H9 (cell line): ENCODE results near the gene NFKB2. TPM values are rescaled to one million over a fixed set of nuclear protein-coding genes. Genes with fewer than 3 reads are reported as not detected.
A peak's percentile ranks its signal among the peaks of the same experiment; 100 is the strongest.

Experiments used
- DNase-seq: peaks from one replicate; pipeline ENCODE4 v3.0.0-alpha.2; 2017
- H2AFZ ChIP-seq: one replicate; pipeline ENCODE4 v1.6.1; 2013; ENCODE audit warnings: mild to moderate bottlenecking, low read length, control low read depth, moderate library complexity
- H2AK5ac ChIP-seq: 2 replicates; pipeline ENCODE4 v1.6.1; 2013; ENCODE audit warnings: low read length, control low read depth, mixed read lengths; ENCODE audit not compliant: insufficient read length
- H2BK120ac ChIP-seq: one replicate; pipeline ENCODE4 v1.6.1; 2013; ENCODE audit warnings: low read depth, mild to moderate bottlenecking, low read length, control low read depth, inconsistent platforms; ENCODE audit not compliant: poor library complexity, severe bottlenecking
- H2BK12ac ChIP-seq: 2 replicates; pipeline ENCODE4 v1.6.1; 2013; ENCODE audit warnings: low read length, control low read depth, mixed read lengths, low read depth; ENCODE audit not compliant: insufficient read length
- H2BK15ac ChIP-seq: 2 replicates; pipeline ENCODE4 v1.6.1; 2013; ENCODE audit warnings: low read depth, low read length, control low read depth
- H2BK20ac ChIP-seq: one replicate; pipeline ENCODE4 v1.6.1; 2013; ENCODE audit warnings: low read depth, mild to moderate bottlenecking, low read length, control low read depth, inconsistent platforms; ENCODE audit not compliant: poor library complexity, severe bottlenecking
- H2BK5ac ChIP-seq: 2 replicates; pipeline ENCODE4 v1.6.1; 2013; ENCODE audit warnings: low read length, control low read depth, mixed read lengths; ENCODE audit not compliant: insufficient read length
- H3K14ac ChIP-seq: 2 replicates; pipeline ENCODE4 v1.6.1; 2013; ENCODE audit warnings: low read length, control low read depth; ENCODE audit not compliant: insufficient read depth
- H3K18ac ChIP-seq: 2 replicates; pipeline ENCODE4 v1.6.1; 2013; ENCODE audit warnings: low read depth, mild to moderate bottlenecking, mixed read lengths, low read length, control low read depth; ENCODE audit not compliant: insufficient read length
- H3K23ac ChIP-seq: 2 replicates; pipeline ENCODE4 v1.6.1; 2013; ENCODE audit warnings: low read length, control low read depth, mixed read lengths, low read depth; ENCODE audit not compliant: insufficient read length
- H3K23me2 ChIP-seq: 2 replicates; pipeline ENCODE4 v1.6.1; 2013; ENCODE audit warnings: low read depth, mild to moderate bottlenecking, mixed read lengths, low read length, control low read depth; ENCODE audit not compliant: insufficient read length, poor library complexity, severe bottlenecking
- H3K27ac ChIP-seq: 2 replicates; pipeline ENCODE4 v1.5.1; 2013; ENCODE audit warnings: low read length, control low read depth, mixed read lengths, low read depth; ENCODE audit not compliant: insufficient read length
- H3K27me3 ChIP-seq: 2 replicates; pipeline ENCODE4 v1.6.1; 2013; ENCODE audit warnings: low read length, control low read depth, inconsistent platforms; ENCODE audit not compliant: insufficient read depth
- H3K4ac ChIP-seq: 2 replicates; pipeline ENCODE4 v1.6.1; 2013; ENCODE audit warnings: low read depth, mild to moderate bottlenecking, control low read depth, inconsistent platforms, low read length, moderate library complexity
- H3K4me1 ChIP-seq: 2 replicates; pipeline ENCODE4 v1.6.1; 2013; ENCODE audit warnings: low read length, control low read depth, inconsistent platforms; ENCODE audit not compliant: insufficient read depth
- H3K4me2 ChIP-seq: 2 replicates; pipeline ENCODE4 v1.6.1; 2013; ENCODE audit warnings: low read length, control low read depth, mixed read lengths; ENCODE audit not compliant: insufficient read length, insufficient read depth
- H3K56ac ChIP-seq: 2 replicates; pipeline ENCODE4 v1.6.1; 2013; ENCODE audit warnings: low read depth, mild to moderate bottlenecking, mixed read lengths, low read length, control low read depth; ENCODE audit not compliant: insufficient read length
- H3K79me1 ChIP-seq: 2 replicates; pipeline ENCODE4 v1.6.1; 2013; ENCODE audit warnings: low read depth, mild to moderate bottlenecking, moderate library complexity, low read length, control low read depth, inconsistent platforms; ENCODE audit not compliant: insufficient read depth, poor library complexity, severe bottlenecking
- H3K79me2 ChIP-seq: 2 replicates; pipeline ENCODE4 v1.6.1; 2013; ENCODE audit warnings: low read length, control low read depth, inconsistent platforms; ENCODE audit not compliant: insufficient read depth
- H3K9ac ChIP-seq: 2 replicates; pipeline ENCODE4 v1.6.1; 2013; ENCODE audit warnings: low read length, control low read depth, mixed read lengths; ENCODE audit not compliant: insufficient read length; ENCODE audit errors: extremely low read depth
- H3K9me3 ChIP-seq: one replicate; pipeline ENCODE4 v1.6.1; 2013; ENCODE audit warnings: low read depth, low read length, inconsistent platforms; ENCODE audit not compliant: control insufficient read depth
- H3T11ph ChIP-seq: one replicate; pipeline ENCODE4 v1.6.1; 2013; ENCODE audit warnings: mild to moderate bottlenecking, low read length, control low read depth, inconsistent platforms
- H4K20me1 ChIP-seq: one replicate; pipeline ENCODE4 v1.6.1; 2013; ENCODE audit not compliant: control insufficient read depth, insufficient read length, insufficient read depth
- H4K5ac ChIP-seq: 2 replicates; pipeline ENCODE4 v1.6.1; 2013; ENCODE audit warnings: low read depth, mild to moderate bottlenecking, mixed read lengths, low read length, control low read depth; ENCODE audit not compliant: insufficient read length
- H4K8ac ChIP-seq: replicated peaks from 2 replicates; pipeline ENCODE4 v1.6.1; 2013; ENCODE audit warnings: low read length, control low read depth, mixed read lengths, low read depth; ENCODE audit not compliant: insufficient read length
- H4K91ac ChIP-seq: 2 replicates; pipeline ENCODE4 v1.6.1; 2013; ENCODE audit warnings: low read depth, mild to moderate bottlenecking, moderate library complexity, mixed read lengths, low read length, control low read depth; ENCODE audit not compliant: insufficient read length
- H3K27ac Mint-ChIP-seq, 3 experiments: 2 replicates in 2 of 3; 3 replicates in 1 of 3; pipeline ENCODE4 v1.8.0; 2020 to 2021; ENCODE audit warnings: mixed read lengths in 3 of 3, mild to moderate bottlenecking in 1 of 3, moderate library complexity in 1 of 3
- H3K27me3 Mint-ChIP-seq: 2 replicates; pipeline ENCODE4 v1.8.0; 2021; ENCODE audit warnings: low read depth, mild to moderate bottlenecking, moderate library complexity, mixed read lengths
- H3K36me3 Mint-ChIP-seq, 3 experiments: 2 replicates in 2 of 3; 3 replicates in 1 of 3; pipeline ENCODE4 v1.8.0; 2020 to 2021; ENCODE audit warnings: low read depth in 3 of 3, mixed read lengths in 3 of 3; ENCODE audit not compliant: insufficient read depth in 1 of 3
- H3K4me1 Mint-ChIP-seq, 2 experiments: 2 replicates each; pipeline ENCODE4 v1.8.0; 2020; ENCODE audit warnings: mixed read lengths in 2 of 2
- H3K4me3 Mint-ChIP-seq, 2 experiments: 2 replicates in 1 of 2; 3 replicates in 1 of 2; pipeline ENCODE4 v1.8.0; 2020 to 2021; ENCODE audit warnings: mild to moderate bottlenecking in 2 of 2, mixed read lengths in 2 of 2, moderate library complexity in 1 of 2
- H3K9me3 Mint-ChIP-seq, 2 experiments: 2 replicates in 1 of 2; 3 replicates in 1 of 2; pipeline ENCODE4 v1.8.0; 2020; ENCODE audit warnings: mild to moderate bottlenecking in 2 of 2, mixed read lengths in 2 of 2, moderate library complexity in 1 of 2
- CTCF ChIP-seq: fragments of 200-600 bp; sonication (generic); conservative IDR thresholded peaks from 3 replicates; pipeline ENCODE4 v1.8.0; 2021; ENCODE audit warnings: antibody characterized with exemption, mild to moderate bottlenecking
- WGBS: extraction: QIAGEN DNeasy Blood & Tissue Kit; methylation state at CpG from one replicate; pipeline ENCODE4 v1.1.7; 2013; ENCODE audit warnings: missing lambda C conversion rate, low lambda C conversion rate, mixed read lengths; ENCODE audit not compliant: insufficient read length; ENCODE audit errors: extremely low coverage; 5-methylcytosine and 5-hydroxymethylcytosine counted together
- total RNA-seq: library from RNA; stranded (reverse); gene quantifications from 2 replicates; pipeline ENCODE4 v1.2.1, GENCODE V29; 2021

The NFKB2 gene
- total RNA-seq, 1 experiment from 2014 or later: 23.7 TPM

GRCh38 chr10:102405108-102405571, 9.6 kb downstream of the NFKB2 start:
- H3K27me3 ChIP-seq: peaks cover 21% of the 10 kb centered on the region; the same call in 1 of the 2 replicates

More at GRCh38 chr10:102405108-102405571, 9.6 kb downstream of the NFKB2 start:
- no peak overlapping the region for H3K4me2 ChIP-seq
- H3K4ac ChIP-seq: no peak overlapping the region
- H4K8ac ChIP-seq: no peak overlapping the region
- no peaks in the 10 kb centered on the region for H3K4me1 ChIP-seq
- H2BK12ac ChIP-seq: no peak overlapping the region
- H3K36me3 Mint-ChIP-seq: peaks cover 3 to 16% (median 9%) of the 10 kb centered on the region in 3 experiments; a peak in 5 of 7 replicates
- H3K14ac ChIP-seq: no peak overlapping the region
- H4K91ac ChIP-seq: no peak overlapping the region
- no peak overlapping the region for H2AFZ ChIP-seq
- H3K18ac ChIP-seq: no peak overlapping the region
- no peaks in the 10 kb centered on the region for H3K79me1 ChIP-seq
- no peak overlapping the region for H3K23ac ChIP-seq
- no peaks in the 10 kb centered on the region for H3K9me3 ChIP-seq
- no peaks in the 10 kb centered on the region for H3K23me2 ChIP-seq
- H3K4me3 Mint-ChIP-seq: no peak overlapping the region
- DNase-seq: no peak
- H3K4me1 Mint-ChIP-seq: peaks cover 11 to 14% of the 10 kb centered on the region in 2 experiments
- H3K27ac Mint-ChIP-seq: 0 out of 7 replicates have a peak overlapping the region, but pooled peaks of 1 of the 3 experiments have one; percentile 27
- H3K9ac ChIP-seq: no peak overlapping the region
- peaks cover 56% of the 10 kb centered on the region for H3K27me3 Mint-ChIP-seq
- peaks cover 2% of the 10 kb centered on the region for H4K20me1 ChIP-seq
- H3T11ph ChIP-seq: no peak overlapping the region
- no peak overlapping the region for H2BK20ac ChIP-seq
- no peak overlapping the region for H3K27ac ChIP-seq
- H2BK120ac ChIP-seq: no peak overlapping the region
- peaks cover 0 to 4% of the 10 kb centered on the region in 2 experiments; a peak in 1 of 5 replicates for H3K9me3 Mint-ChIP-seq
- no peaks in the 10 kb centered on the region for H3K79me2 ChIP-seq
- no peak overlapping the region for H2BK5ac ChIP-seq
- no peak overlapping the region for H3K56ac ChIP-seq
- no peak for TF ChIP-seq CTCF
- H4K5ac ChIP-seq: no peak overlapping the region
- no CpG with 5 or more reads among the region's 19 CpGs for WGBS
- H2AK5ac ChIP-seq: no peak overlapping the region
- no peak overlapping the region for H2BK15ac ChIP-seq
